C4-2B (cell line): ENCODE measurements around the gene ZNF70.

Experiments used
- CTCF ChIP-seq: fragments of 450-650 bp; conservative IDR thresholded peaks from 2 replicates; pipeline ENCODE4 v1.5.1; 2017; ENCODE audit warnings: mild to moderate bottlenecking
- ZFX ChIP-seq: fragments of 450-650 bp; IDR thresholded peaks from 2 replicates; pipeline ENCODE4 v1.6.1; 2017

GRCh38 chr22:23774114-23774921 lies 23.4 kb upstream of the ZNF70 start:
- TF ChIP-seq CTCF (no peak), ZFX (no peak)
